ENCODE results near the gene LATS1.

LATS1 gene

DNA sequence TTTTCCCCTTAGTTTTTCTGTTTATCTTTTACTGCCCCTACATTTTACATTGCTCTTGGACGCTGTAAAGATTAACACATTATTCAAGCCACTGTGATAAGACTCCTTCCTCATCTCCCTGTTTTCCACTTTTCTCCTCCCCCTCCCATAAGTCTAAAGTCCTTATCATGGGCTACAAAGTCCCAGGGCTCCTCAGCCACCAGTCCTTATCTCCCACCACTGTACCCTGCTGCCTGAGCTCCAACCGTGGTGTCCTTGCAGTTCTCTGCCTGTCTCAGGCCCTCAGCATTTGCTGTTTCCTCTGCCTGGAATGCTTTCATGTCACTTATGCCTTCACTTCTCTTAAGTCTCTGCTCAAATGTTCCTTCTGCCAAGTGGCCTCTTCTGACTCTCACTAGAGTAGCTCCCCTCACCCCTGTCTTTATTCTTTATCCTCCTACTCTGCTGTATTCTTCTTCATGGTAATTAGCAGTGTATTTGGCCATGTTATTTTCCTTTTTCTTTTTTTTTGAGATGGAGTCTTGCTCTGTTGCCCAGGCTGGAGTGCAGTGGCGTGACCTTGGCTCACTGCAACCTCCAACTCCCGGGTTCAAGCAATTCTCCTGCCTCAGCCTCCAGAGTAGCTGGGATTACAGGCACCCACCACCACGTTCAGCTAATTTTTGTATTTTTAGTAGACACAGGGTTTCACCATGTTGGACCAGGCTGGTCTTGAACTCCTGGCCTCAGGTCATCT lies 10.8 kb upstream of the LATS1 start:
- peaks cover 95% of the 10 kb centered on the region for H3K36me3 ChIP-seq
- H3K4me2 ChIP-seq, result peak overlapping the region; percentile 61
- H3K4me3 ChIP-seq, result no peak overlapping the region
- peak overlapping the region; percentile 59 for H3K27ac ChIP-seq
- H4K20me1 ChIP-seq, result no peaks in the 10 kb centered on the region
- H3K4me1 ChIP-seq, result peaks cover 22% of the 10 kb centered on the region
- no peaks in the 10 kb centered on the region for H3K27me3 ChIP-seq
- 0 out of 2 replicates have a peak overlapping the region, but pooled peaks have one; percentile 45 for H3K9ac ChIP-seq
- no peaks in the 10 kb centered on the region for H3K9me3 ChIP-seq
- no peak for TF ChIP-seq Cebpa-rat (IDR thresholded peaks at IDR 0.05)

DNA sequence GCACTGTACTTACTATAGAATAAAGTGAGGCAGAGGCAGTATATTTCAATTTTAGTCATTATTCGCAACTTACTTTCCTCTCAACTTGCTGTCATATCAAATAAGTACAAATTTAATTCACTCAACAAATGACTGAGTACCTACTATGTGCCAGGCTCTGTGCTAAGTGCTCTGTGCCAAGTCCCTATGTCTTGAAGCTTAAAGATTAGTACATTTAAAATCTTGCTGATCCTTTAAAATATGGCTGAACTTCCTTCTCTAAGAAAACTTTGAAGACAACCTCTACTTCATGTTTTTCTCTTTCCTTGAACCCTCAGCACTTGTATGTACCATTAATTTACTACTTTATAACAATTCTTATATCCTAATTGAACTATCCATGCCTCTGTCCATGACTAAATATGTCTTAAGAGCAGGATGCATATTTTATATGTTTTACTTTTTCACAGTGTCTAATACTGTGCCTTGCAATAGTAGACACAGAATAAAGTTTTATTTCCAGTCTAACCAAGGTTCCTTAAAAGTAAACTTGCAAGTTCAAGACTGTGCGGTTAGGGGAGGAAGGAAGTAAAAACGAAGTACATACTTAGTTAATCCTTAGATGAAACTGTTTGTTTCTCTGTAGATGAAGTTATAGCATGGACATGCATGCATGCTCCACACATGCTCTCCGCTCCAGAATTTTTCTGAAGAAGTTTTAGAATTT lies 10.0 kb upstream of the LATS1 start:
- H3K4me2 ChIP-seq, result peak overlapping the region; percentile 61
- no peak for TF ChIP-seq Cebpa-rat (IDR thresholded peaks at IDR 0.05)
- no peak overlapping the region for H3K4me3 ChIP-seq
- no peaks in the 10 kb centered on the region for H4K20me1 ChIP-seq
- peak overlapping the region; percentile 59; the same call in 1 of the 2 replicates for H3K27ac ChIP-seq
- H3K27me3 ChIP-seq, result no peaks in the 10 kb centered on the region
- H3K9ac ChIP-seq, result 0 out of 2 replicates have a peak overlapping the region, but pooled peaks have one; percentile 45
- peaks cover 22% of the 10 kb centered on the region for H3K4me1 ChIP-seq
- no peaks in the 10 kb centered on the region for H3K9me3 ChIP-seq
- peaks cover 96% of the 10 kb centered on the region for H3K36me3 ChIP-seq

DNA sequence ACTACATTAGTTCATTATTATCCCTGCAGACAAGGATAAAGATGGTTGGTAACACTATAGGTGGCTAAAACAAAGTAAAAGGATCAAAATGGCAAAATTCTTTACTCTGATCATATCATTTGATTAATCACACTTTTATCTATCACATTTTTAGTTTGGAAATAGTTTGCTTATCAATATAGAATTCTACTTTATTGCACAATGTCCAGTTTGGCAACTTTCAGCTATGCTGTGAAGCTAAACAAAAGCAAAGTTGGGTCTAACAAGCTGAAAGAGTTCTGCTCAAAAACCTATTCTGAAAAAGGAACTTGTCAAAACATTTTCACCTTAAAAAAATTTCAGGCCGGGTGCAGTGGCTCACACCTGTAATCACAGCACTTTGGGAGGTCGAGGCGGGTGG lies 7.9 kb upstream of the LATS1 start:
- Histone ChIP-seq H3K27me3 (no peaks in the 10 kb centered on the region), H3K4me2 (no peak overlapping the region), H3K4me3 (no peak overlapping the region), H3K4me1 (peaks cover 22% of the 10 kb centered on the region), H3K9ac (no peak overlapping the region), H3K9me3 (no peaks in the 10 kb centered on the region), H3K27ac (no peak overlapping the region), H4K20me1 (no peaks in the 10 kb centered on the region), H3K36me3 (peaks cover 89% of the 10 kb centered on the region)
- TF ChIP-seq Cebpa-rat (IDR thresholded peaks at IDR 0.05), result no peak

DNA sequence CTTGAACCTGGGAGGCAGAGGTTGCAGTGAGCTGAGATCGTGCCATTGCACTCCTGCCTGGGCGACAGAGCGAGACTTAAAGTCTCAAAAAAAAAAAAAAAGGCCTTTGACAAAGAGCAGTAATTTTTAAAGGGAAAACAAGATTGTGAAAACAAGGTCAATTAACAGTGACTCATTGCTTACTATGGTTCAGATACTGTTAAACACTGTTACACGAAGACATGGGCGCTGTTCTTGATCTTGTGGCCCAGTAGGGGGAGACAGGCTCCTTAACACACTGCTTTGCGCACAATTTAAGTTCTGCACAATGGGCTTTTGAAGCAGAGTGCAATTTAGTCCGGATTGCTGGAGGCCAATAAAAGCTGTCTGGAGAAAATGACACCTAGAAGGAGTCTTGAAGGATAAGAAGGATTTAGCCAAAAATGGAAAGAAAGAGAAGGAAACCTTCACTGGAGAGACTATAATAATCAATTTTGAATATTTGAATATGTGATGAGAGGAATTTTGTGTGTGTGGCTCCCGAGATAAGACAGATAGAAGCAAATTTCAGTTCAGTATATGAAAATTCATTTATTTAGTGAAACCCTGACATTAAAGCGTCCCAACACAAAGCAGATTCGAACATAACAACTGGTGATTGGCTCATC lies 6.0 kb upstream of the LATS1 start:
- H3K9me3 ChIP-seq, result no peaks in the 10 kb centered on the region
- H3K36me3 ChIP-seq, result peaks cover 70% of the 10 kb centered on the region
- H3K4me2 ChIP-seq, result no peak overlapping the region
- H3K9ac ChIP-seq, result no peak overlapping the region
- no peak overlapping the region for H3K4me3 ChIP-seq
- H3K4me1 ChIP-seq, result peaks cover 14% of the 10 kb centered on the region
- H3K27ac ChIP-seq, result no peak overlapping the region
- no peak for TF ChIP-seq Cebpa-rat (IDR thresholded peaks at IDR 0.05)
- H4K20me1 ChIP-seq, result no peaks in the 10 kb centered on the region
- no peaks in the 10 kb centered on the region for H3K27me3 ChIP-seq

DNA sequence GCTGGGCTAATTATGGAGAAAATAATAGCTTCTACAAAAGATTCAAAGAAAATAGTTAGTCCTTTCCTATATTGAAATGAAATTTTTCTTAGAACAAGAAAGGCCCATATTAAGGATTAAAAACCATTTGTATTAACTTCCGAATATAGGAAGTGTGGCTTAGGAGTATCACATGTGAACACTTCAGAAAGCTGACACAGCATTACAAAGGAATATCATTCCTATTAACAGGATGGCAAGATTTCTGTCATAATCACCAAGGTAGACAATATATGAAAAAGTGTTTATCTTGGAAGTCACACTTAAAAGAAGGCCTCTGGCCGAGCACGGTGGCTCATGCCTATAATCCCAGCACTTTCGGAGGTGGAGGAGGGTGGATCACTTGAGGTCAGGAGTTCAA lies 5.4 kb upstream of the LATS1 start:
- Histone ChIP-seq H3K36me3 (peaks cover 64% of the 10 kb centered on the region), H3K4me1 (peaks cover 14% of the 10 kb centered on the region), H4K20me1 (no peaks in the 10 kb centered on the region), H3K27ac (no peak overlapping the region), H3K4me2 (no peak overlapping the region), H3K27me3 (no peaks in the 10 kb centered on the region), H3K4me3 (no peak overlapping the region), H3K9me3 (no peaks in the 10 kb centered on the region), H3K9ac (no peak overlapping the region)
- no peak for TF ChIP-seq Cebpa-rat (IDR thresholded peaks at IDR 0.05)

DNA sequence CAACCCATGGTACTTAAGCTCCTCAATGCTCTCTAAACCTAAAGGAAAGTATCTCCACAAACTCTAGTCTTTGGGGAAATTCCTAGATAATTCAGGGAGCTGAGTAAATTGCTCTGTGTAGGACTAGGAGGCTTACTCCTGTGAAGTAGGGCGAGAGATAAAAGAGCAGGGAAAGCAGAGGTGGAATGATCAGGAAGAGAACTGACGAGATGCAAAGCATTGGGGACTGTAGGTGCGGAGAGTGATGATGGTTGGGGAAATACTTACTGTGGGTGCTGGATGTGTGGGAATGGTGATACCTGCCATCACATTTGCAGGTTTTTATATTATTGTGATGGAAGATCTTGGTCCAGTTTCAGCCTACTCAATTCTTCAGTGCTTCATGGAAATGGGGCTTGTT lies 1.6 kb upstream of the LATS1 start:
- peaks cover 31% of the 10 kb centered on the region for H3K36me3 ChIP-seq
- TF ChIP-seq Cebpa-rat (IDR thresholded peaks at IDR 0.05), result no peak

DNA sequence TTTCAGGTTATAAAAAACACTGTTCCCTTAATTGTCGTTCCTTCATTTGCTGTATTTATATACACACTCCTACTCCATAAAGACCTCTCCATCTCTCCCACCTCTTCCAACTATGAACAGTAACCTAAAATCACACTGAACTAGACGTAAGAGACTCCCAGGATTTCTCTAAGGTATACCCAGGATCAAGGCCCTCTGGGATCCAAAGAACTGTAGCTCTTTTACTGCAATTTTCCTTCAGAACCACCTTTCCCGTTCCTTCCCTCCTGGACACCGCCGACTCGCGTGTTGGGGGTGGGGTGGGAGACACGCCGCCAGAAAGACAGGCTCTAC lies 680 bp downstream of the LATS1 start:
- Histone ChIP-seq H3K4me2 (peak overlapping the region; percentile 88), H4K20me1 (peaks cover 47% of the 10 kb centered on the region), H3K4me1 (peaks cover 22% of the 10 kb centered on the region), H3K4me3 (peak overlapping the region; percentile 96), H3K9me3 (no peaks in the 10 kb centered on the region), H3K27me3 (no peaks in the 10 kb centered on the region), H3K27ac (peak overlapping the region; percentile 98), H3K9ac (peak overlapping the region; percentile 98), H3K36me3 (peaks cover 30% of the 10 kb centered on the region)
- no peak for TF ChIP-seq Cebpa-rat (IDR thresholded peaks at IDR 0.05)

More for the DNA sequence above, 1.6 kb upstream of the LATS1 start:
- no peak overlapping the region for H3K4me3 ChIP-seq
- no peak overlapping the region for H3K4me2 ChIP-seq
- no peak overlapping the region for H3K9ac ChIP-seq
- H4K20me1 ChIP-seq, result peaks cover 23% of the 10 kb centered on the region
- no peaks in the 10 kb centered on the region for H3K9me3 ChIP-seq
- H3K4me1 ChIP-seq, result peaks cover 22% of the 10 kb centered on the region
- H3K27me3 ChIP-seq, result no peaks in the 10 kb centered on the region
- H3K27ac ChIP-seq, result no peak overlapping the region

DNA sequence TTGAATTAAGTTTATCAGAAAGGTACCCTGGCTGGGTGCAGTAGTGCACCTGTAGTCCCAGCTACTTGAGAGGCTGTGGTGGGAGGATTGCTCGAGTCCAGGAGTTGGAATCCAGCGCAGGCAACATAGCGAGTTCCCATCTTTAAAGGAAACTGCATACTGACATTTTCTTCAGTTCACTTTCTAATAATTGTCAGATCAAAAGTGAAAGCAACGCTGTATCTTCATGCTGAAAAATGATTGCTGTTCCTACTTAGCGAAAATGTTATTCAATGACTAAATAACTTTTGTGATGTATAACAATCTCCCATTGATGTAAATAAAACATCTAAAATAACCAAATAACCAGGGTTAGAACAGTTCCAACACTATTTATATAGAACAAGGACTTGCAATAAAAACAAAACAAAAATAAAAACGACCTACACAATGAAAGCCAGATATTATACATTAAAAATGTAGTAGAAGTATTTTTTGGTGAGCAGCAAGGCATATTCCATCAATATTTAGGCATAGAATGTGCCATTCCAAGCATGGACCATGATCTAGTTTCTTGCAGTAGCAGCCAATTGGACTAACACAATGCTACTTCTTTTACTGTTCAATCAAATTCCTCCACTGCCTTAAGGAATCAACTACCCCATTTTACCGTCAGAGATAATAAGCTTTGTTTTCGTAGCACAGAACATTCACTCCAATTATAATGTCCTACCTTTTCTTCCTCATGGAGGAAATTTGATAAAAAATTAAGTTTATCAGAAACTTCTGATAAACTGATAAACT lies 1.5 kb downstream of the LATS1 start:
- H4K20me1 ChIP-seq, result peaks cover 55% of the 10 kb centered on the region
- no peak overlapping the region for H3K27ac ChIP-seq
- peak overlapping the region; percentile 98 for H3K9ac ChIP-seq
- peak overlapping the region; percentile 96 for H3K4me3 ChIP-seq
- peaks cover 30% of the 10 kb centered on the region for H3K36me3 ChIP-seq
- no peak for TF ChIP-seq Cebpa-rat (IDR thresholded peaks at IDR 0.05)
- H3K27me3 ChIP-seq, result no peaks in the 10 kb centered on the region
- peaks cover 22% of the 10 kb centered on the region for H3K4me1 ChIP-seq
- no peaks in the 10 kb centered on the region for H3K9me3 ChIP-seq
- peak overlapping the region; percentile 88 for H3K4me2 ChIP-seq

DNA sequence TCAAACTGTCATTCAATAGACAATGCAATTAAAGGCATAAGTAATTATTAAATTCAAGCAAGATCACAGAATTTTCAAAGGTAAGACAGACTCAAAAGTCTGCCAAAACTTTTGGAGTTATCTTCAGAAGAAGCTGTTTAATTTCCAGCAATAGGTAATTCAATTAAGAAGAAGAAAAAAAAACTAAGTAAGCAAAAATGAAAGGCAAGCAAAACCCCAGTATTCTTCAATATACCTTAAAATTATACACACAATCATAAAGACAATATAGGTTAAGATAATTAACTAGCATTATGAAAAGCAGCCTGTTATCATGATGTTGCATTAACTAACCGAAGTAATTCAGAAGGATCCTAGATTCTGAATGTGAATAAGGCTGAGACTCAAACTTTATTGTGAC lies 3.5 kb downstream of the LATS1 start:
- H3K4me2 ChIP-seq, result no peak overlapping the region
- TF ChIP-seq Cebpa-rat (IDR thresholded peaks at IDR 0.05), result no peak

More for the DNA sequence above, 3.5 kb downstream of the LATS1 start:
- H3K9me3 ChIP-seq, result no peaks in the 10 kb centered on the region
- no peak overlapping the region for H3K4me3 ChIP-seq
- peaks cover 27% of the 10 kb centered on the region for H3K36me3 ChIP-seq
- H3K27me3 ChIP-seq, result no peaks in the 10 kb centered on the region
- H4K20me1 ChIP-seq, result peaks cover 74% of the 10 kb centered on the region
- peaks cover 33% of the 10 kb centered on the region for H3K4me1 ChIP-seq
- no peak overlapping the region for H3K27ac ChIP-seq
- H3K9ac ChIP-seq, result no peak overlapping the region
